Left colon (tissue), 2 donors: ENCODE data around the gene JAKMIP2. TPM values are rescaled to one million over a fixed set of nuclear protein-coding genes. Genes with fewer than 3 reads are reported as not detected.
A peak's percentile ranks its signal among the peaks of the same experiment; 100 is the strongest.

Source experiments
- ATAC-seq: fragments of 200-7000 bp; cut with Tn5 transposase; one replicate; pipeline ENCODE4 v1.9.1; 2020; ENCODE audit warnings: mild to moderate bottlenecking, moderate library complexity
- DNase-seq, 2 donors: peaks; one replicate each; pipeline ENCODE4 v3.0.0-alpha.2; 2020
- intact Hi-C, 2 donors: fragments of 100-400 bp; cut with DNase I in 1 of 2; cut with micrococcal nuclease in 1 of 2; formaldehyde crosslinking; loops; one replicate each; pipeline versions ENCODE4 v1.11.2 to v1.14.0; 2022; cut with DNase I, micrococcal nuclease
- total RNA-seq, 2 donors: library from RNA; stranded (reverse); fragmentation: NEBNext Ultra II Directional; extraction: Animal tissue kit (Norgen Biotek cat#: 25700); gene quantifications; one replicate each; pipeline ENCODE4 v1.2.1, GENCODE V29; 2021
- donor health status: DM: no; HTN: no; CAD: no.
- donor health status: DM: yes; HTN: yes; CAD: no.

JAKMIP2 gene
- total RNA-seq, 2 donors from 2014 or later: 0.49 to 1.1 TPM

DNA sequence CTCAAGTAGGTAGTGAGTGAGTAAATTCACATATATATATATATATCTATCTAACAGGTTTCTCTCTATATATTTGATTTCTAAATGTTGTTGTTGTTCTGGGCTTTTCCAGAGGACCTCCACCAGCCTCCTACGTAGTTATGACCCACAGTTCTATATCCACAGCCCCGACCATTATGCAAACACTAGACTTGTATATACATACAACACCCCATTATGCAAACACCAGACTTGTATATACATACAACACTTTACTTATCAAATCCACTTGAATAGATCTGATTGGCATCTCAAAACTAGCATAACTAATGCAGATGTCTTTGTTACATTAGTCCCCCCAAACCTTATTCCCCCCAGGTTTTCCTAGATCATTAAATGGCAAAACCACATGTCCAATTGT lies 108.7 kb downstream of the JAKMIP2 start:
- intact Hi-C loops: no loop called here
- DNase-seq (no peak), ATAC-seq (no peak)

- intact Hi-C loops: no loop called here
- ATAC-seq: no peak
- no peak for DNase-seq
These were observed 109.3 kb downstream of the JAKMIP2 start for GRCh38 chr5:147673266-147673665.

GRCh38 chr5:147671365-147671764 lies 111.2 kb downstream of the JAKMIP2 start:
- ATAC-seq (no peak), DNase-seq (no peak)
- intact Hi-C loops: no loop called here

GRCh38 chr5:147670815-147671214 lies 111.7 kb downstream of the JAKMIP2 start:
- intact Hi-C loops: no loop called here
- ATAC-seq (no peak), DNase-seq (no peak)

DNA sequence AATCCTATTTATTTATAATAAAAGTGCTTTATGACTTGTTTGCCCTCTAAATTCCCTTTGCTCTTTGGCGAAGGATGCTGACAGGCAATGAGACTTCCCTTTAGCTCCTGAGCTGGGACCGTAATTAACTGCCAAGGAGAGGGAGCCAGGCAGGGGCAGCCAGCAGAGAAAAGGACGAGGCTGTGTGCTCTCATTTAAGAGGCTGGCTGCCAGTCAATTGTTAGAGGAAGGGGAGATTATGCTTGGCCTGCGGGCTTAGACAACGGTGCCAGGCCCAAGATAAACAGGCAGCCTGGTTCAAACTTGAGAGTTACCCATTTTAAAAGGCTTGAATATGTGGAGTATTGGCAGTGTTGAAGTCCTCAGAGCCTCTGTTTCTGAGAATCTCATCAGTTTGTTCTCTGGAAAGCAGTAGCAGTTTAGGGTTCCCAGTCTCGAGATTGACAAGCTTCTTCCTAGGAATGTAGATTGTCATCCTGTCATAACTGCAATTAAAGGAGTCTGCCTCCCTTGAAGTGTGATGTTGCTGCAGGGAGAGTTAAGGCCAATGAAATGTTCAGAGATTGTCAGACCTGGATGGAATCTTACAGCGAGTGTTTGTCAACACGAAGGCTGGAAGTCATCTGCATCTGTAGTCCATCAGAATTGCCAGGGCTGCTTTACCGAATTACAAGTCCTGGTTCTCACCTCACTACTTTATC lies 113.2 kb downstream of the JAKMIP2 start:
- DNase-seq (peak in 1 of 2 donors; percentile 34), ATAC-seq (peak; percentile 70)
- intact Hi-C loops: no loop called here

GRCh38 chr5:147668385-147668784 lies 114.1 kb downstream of the JAKMIP2 start:
- ATAC-seq: no peak
- intact Hi-C loops: no loop called here
- no peak for DNase-seq

GRCh38 chr5:147667363-147667762 lies 115.2 kb downstream of the JAKMIP2 start:
- ATAC-seq (no peak), DNase-seq (no peak)
- intact Hi-C loops: no loop called here

- DNase-seq (no peak), ATAC-seq (no peak)
- intact Hi-C loops: no loop called here
These were observed 116.1 kb downstream of the JAKMIP2 start for GRCh38 chr5:147666419-147666818.

DNA sequence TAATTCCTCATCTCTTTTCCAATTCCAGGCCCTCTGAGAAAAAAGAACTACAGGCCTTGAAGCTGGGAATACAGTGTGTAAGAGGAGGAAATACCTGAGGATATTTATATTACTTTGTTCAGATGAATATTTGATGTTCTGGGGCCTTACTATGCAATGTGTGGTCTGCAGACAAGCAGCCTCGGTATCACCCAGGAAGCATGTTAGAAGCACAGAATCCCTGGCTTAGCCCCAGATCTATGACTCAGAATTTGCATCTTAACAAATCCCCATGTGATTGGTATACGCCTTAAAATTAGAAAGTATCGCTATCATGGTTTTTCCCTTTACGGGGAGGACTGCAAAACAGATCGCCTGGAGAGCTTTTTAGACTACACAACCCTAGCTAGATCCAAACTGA lies 121.0 kb downstream of the JAKMIP2 start:
- ATAC-seq: no peak
- intact Hi-C loops: no loop called here
- DNase-seq: no peak

DNA sequence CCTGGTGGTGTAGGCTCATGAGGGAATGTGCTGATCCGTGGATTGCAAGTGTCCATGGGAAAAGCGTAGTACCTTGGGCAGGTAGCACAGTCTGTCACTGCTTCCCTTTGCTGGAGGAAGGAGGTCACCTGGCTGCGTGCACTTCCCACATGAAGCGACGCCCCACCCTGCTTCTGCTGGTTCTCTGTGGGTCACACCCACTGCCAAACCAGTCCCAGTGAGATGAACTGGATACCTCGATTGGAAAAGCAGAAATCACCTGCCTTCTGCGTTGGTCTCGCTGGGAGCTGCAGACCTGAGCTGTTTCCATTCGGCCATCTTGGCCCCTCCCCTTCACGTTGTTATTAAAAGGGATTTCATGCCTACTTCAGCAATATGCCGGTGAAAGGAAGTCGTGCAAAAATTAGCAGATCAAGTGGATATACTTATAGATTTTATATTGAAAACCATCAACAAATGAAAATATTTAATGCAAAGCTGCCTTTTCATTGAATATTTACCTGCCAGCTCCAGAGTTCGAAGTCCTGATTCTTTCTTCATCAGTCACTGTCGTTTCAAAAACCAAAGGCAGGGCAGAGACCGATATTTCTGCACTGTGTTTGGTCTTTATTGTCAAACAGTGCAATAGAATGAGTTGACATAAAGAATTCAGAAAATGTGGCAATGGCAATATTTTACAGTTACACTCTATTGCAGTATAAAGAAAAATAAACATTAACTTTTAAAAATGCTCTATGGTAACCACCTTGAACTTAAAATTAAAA lies 123.2 kb downstream of the JAKMIP2 start:
- intact Hi-C loops: no loop called here
- DNase-seq (peak; percentile 49 to 57), ATAC-seq (peak; percentile 97)

GRCh38 chr5:147658293-147658932 lies 124.1 kb downstream of the JAKMIP2 start:
- ATAC-seq: no peak
- intact Hi-C loops: no loop called here
- no peak for DNase-seq

GRCh38 chr5:147648597-147648996 lies 133.9 kb downstream of the JAKMIP2 start:
- no peak for DNase-seq
- no peak for ATAC-seq

GRCh38 chr5:147645197-147645596 lies 137.3 kb downstream of the JAKMIP2 start:
- ATAC-seq (no peak), DNase-seq (no peak)
- intact Hi-C loops: no loop called here

More at GRCh38 chr5:147648597-147648996, 133.9 kb downstream of the JAKMIP2 start:
- intact Hi-C loops: no loop called here

- intact Hi-C loops: no loop called here
- no peak for DNase-seq
- no peak for ATAC-seq
These were observed 138.1 kb downstream of the JAKMIP2 start for GRCh38 chr5:147644460-147644859.

DNA sequence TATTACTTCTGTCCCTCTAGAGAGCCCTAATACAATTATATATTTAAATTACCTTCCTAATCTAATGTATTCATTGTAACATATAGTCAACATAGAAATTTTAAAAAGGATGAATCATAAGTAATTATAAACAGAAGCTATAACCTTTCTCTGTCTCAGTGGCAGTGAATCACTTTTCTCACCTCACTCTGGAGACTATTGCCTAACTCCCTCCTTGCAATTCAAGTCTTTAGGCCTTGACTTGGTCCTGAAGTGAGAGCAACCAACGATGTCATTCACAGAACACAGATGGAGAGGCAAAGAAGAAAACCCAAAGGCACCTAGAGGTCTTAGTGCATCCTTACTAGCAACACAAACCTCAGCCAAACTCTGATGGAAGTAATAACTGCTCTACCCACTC lies 139.4 kb downstream of the JAKMIP2 start:
- ATAC-seq (no peak), DNase-seq (no peak)
- intact Hi-C loops: no loop called here

DNA sequence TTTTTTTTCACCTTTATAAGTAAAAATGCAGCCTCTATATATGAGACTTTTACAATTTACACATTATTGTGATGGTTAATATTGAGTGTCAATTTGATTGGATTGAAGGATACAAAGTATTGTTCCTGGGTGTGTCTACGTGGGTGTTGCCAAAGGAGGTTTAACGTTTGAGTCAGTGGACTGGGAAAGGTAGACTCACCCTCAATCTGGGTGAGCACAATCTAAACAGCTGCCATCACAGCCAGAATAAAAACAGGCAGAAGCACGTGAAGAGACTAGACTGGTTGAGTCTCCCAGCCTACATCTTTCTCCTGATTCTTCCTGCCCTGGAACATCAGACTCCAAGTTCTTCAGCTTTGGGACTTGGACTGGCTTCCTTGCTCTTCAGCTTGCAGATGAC lies 139.9 kb downstream of the JAKMIP2 start:
- no peak for DNase-seq
- intact Hi-C loops: no loop called here
- no peak for ATAC-seq

DNA sequence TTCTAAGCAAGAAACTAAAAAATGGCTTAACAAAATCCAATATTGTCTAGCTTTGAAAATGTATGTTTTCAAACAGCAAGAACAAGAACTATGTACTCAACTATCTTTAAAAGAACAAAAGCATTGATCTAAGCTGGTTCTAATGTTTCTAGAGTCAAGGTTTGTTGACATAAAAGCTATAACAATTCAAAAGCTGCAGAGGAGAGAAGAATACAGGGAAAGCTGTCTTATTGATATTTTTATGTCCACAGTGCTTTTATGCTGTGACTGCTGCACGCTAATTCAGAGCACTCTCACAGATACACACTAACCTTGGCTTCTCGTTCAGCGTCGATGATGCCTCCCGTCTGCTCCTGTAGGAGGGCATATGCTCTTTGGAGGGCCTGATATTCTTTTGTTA lies 143.2 kb downstream of the JAKMIP2 start:
- intact Hi-C loops: no loop called here
- DNase-seq: no peak
- no peak for ATAC-seq

DNA sequence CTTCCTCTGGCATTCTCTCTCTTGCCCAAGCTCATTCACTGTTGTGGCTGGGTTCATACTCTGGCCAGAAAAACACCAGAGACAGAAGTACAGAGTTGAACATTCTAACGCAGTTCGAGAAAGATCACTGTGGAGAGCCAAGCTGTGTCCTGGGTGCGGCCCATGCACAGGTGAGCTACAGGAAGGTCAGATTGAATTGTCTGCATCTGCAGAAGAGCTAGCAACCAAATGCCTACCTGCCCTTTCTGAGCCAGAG lies 145.9 kb downstream of the JAKMIP2 start:
- DNase-seq (no peak), ATAC-seq (no peak)
- intact Hi-C loops: no loop called here

GRCh38 chr5:147635882-147636728 lies 146.4 kb downstream of the JAKMIP2 start:
- intact Hi-C loops: no loop called here
- ATAC-seq: no peak
- no peak for DNase-seq
